ENCODE measurements around the gene LHX1.
A peak's percentile ranks its signal among the peaks of the same experiment; 100 is the strongest.

The LHX1 gene

GRCh38 chr17:36939052-36939801 is 2.0 kb downstream of the LHX1 start:
- no peak for DNase-seq

- no peak for DNase-seq
Measured at GRCh38 chr17:36939802-36940312, 2.6 kb downstream of the LHX1 start.

DNA sequence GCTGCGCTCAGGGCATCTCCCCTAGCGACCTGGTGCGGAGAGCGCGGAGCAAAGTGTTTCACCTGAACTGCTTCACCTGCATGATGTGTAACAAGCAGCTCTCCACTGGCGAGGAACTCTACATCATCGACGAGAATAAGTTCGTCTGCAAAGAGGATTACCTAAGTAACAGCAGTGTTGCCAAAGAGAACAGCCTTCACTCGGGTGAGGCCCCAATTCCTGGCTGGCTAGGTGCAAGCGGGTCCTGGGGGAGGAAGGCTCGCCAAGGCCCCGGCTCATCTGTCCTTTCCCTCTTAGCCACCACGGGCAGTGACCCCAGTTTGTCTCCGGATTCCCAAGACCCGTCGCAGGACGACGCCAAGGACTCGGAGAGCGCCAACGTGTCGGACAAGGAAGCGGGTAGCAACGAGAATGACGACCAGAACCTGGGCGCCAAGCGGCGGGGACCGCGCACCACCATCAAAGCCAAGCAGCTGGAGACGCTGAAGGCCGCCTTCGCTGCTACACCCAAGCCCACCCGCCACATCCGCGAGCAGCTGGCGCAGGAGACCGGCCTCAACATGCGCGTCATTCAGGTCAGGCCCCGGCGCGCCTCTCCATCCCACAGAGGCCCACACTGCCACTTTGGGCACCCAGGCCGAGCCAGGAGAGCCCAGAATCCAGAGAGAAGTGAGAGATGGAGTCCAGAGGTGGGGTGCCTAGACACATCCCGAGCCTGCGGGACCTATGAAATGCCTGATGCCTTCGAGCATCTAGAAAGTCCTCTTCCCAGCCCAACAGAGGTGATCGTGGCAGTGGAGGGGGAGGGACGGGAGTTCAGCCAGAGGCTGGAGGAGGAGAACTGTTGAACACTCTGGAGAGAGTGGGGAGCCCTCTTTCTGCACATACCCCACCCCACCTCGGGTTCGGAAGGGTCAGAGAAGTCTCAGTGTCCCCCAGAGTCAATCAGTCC is 3.3 kb downstream of the LHX1 start:
- no peak for DNase-seq

DNA sequence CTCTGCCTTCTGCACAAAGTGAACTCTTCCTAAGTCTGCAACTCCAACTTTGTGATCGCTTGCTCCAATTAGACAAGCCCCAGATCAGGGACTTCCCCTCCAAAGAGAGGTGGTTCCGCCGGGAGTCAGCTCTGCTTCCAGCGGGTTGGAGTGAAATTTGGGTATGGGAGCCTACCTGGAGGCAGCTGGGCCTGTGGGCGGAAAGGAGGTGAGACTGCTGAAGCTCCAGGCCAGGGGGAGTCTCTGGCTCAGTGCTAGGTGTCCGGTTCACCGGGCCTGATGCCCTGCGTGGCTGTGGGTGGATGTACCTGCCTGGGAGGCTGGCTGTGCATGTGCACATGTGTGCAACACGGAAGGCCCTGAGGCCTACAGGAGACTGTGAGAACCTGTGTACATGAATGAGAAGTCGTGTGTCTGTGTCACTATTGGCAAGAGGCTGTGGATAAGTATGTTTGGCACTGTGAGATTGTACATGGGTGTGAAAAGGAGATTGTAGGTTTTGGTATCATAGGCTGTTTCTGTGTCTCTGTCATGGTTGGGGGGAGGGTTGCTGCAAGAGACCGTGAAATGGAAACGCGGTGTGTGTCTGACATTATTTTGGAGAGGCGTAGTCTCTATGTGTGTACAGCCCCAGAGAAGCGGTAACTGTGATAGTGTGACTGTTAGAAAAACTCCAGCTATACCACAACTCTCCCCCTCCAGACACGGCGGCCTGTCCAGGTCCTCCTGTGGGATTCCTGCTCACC is 4.2 kb downstream of the LHX1 start:
- DNase-seq, result no peak

GRCh38 chr17:36942019-36942599 is 4.8 kb downstream of the LHX1 start:
- no peak for DNase-seq

GRCh38 chr17:36942631-36943125 is 5.4 kb downstream of the LHX1 start:
- no peak for DNase-seq

DNA sequence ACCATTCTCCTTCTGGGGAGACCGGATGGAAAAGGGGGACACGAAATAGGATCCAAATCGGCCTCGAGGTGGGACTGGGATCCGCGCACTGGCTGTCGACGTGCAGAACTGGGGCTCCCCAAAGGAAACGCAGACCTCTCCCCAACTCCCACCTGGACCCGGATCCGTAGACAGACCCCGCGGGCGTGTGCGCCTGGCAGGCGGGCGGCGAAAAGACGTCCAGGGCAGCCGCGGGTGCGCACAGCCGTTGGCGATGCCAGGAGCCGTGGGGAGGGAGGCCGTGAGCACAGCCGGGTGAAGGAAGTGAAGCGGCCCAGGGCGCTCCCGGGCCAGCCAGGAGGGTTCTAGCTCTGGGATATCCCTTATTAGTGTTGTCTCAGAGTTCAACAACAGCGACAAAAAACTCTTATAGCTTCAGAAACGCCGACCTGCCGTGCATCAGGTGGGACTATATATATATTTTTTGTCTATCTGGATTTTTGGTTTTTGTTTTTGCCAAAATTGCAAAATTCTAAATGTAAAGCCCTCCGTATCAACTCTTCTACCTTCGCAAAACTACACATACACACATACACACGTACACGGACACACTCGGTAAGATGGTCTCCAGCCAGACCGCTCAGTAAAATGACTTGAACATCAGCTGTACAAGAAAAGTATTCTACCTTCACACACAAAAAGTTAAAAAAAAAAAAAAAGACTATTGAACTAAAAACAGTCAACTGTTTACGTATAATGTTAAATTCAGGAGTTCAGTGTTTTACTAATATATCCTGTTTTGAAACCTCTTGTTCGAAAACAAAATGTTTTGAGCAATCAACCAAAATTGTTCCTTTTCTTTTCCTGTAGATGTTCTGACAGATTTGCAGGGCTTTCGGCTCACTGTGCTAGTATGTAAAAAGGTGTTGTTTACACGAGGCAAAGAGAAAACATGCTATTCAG is 6.2 kb downstream of the LHX1 start:
- no peak for DNase-seq

DNA sequence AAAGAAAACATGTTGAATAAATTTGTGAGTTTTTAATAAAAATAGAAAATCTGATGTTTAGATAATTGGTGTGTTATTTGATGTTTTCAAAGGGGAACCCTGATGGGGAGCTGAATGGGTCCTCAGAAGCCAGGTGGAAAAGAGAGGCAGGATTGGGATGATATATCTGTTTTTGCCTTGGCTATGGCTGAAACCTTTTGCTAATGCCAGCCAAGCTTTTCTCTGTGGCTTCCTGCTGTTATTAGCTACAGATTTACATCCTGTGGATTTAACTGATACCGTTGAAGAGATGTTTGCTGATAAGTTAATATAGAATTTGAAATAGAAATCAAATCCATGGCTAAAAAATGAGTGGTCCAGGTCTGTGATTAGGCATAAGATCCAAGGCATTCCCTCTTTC is 7.3 kb downstream of the LHX1 start:
- DNase-seq, result no peak

DNA sequence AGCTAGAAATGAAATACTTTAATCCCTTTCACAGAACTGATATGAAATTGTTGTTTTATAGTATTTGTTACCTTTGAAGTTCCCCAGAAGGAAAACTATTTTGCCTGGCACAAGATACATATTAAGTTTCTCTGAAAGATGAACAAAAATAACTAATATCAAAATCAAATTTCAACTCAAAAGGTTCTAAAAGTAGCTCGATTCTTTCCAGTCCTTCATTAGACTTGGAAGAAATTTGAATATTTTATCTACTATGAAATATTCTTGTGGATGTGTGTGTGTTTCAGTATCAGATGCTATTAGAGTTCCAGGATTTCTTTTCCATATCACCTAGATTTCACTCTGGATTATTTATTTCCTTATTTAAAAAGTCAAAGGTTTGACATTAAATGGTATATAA is 7.9 kb downstream of the LHX1 start:
- no peak for DNase-seq

- DNase-seq, result no peak
Measured at GRCh38 chr17:36945959-36946725, 8.9 kb downstream of the LHX1 start.

GRCh38 chr17:36946726-36947091 is 9.4 kb downstream of the LHX1 start:
- DNase-seq, result no peak

DNA sequence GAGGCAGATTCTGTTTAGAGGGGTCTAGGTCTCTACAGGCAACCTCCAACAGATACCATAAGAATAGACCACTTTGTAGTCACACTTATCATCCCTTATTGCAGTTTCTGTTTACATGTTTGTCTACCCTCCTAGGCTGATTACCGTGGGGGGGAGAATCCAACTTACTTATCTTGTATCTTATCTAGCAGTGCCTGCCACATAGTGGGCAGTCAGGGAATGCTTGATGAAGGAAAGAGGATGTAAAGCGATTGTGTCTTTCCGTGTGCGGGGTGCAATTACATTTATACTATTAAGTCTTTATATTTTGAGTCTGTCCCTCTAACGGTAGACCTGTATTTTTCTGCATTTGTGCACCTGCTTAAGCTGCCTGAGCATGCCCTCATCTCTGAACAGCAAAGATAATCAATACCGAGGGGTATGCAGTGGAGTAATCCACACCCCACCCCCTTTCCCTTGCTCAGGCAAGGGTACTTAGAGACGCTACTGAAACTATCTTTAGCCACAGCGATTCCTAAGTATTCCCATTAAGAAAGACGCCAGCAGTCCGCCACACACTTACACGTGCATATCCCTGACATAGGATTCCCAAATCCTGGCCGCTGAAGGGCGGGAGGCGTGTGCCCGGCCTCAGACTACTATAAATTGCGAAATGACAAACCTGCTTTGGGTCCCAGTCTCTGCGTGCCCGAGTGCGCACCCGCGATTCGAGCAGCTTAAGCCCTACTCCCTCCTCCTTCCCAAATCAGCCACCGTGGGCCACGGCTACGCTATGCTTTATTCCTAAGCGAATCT is 10.8 kb downstream of the LHX1 start:
- no peak for DNase-seq

- DNase-seq, result peak; percentile 94 to 99
Measured at GRCh38 chr17:36948717-36949460, 11.6 kb downstream of the LHX1 start, which contains the start of gene AATF. AATF (plus strand) TSS chr17:36948954; CDS start chr17:36949126, 172 bp downstream.

DNA sequence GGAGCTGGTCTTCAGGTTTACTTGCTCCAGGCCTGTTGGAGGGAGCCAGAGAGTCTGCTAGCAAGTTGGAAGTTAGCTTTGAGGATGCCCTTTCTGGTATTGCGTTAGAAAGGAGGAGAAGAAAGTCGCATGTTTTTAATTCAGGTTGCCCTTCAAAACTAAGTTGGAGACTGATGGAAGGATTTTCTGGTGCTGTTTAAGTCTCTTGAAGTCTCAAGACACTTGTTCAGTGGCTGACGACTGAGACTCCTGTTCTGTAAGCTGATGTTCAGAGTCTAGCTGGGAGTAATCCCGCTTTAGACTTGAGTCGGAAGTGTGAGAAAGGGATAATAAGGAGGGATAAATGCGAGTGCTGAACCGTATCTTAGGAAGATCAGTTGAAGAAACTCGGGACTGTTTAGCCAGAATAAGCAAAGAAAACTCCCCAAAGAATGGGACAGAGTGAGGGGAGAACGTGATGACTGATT is 12.2 kb downstream of the LHX1 start:
- DNase-seq, result no peak

- DNase-seq, result no peak
Measured at GRCh38 chr17:36950027-36950426, 12.8 kb downstream of the LHX1 start.

DNA sequence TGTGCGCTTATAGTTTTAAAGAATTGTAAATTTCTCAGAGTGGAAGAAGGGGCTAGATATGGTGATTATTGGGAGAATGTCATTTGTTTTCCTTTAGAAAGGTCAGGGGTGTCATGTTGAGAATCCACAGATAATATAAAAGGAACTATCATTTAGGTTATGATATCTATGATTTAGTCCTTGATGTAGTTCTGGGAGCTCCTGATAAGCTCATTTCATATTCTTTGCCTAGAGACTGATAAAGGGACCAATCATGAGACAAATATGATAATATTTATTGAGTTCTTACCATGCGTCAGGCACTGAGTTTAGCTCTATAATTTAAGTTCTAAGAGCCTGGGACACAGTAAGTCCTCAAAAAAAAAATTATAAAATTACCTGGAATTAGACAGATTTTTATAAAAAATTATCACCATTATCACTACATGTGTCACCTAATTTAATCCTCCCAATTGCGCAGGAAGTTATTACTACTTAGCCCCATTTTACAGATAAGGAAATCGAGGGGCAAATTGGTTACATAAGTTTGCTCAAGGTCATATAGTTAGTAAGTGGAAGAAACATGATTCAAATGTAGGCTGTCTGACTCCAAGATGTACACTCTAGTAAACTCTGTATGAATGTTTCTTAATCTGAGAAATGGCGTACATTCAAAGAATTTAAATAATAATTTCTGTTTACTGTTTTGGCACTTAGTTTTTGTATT is 14.0 kb downstream of the LHX1 start:
- DNase-seq, result no peak

- DNase-seq, result no peak
Measured at GRCh38 chr17:36971508-36971907, 34.2 kb downstream of the LHX1 start.

GRCh38 chr17:36972186-36972700 is 35.0 kb downstream of the LHX1 start:
- DNase-seq, result no peak
